BJ (cell line): Measurements from ENCODE around the gene ALMS1. TPM values are rescaled to one million over a fixed set of nuclear protein-coding genes. Genes with fewer than 3 reads are reported as not detected.
"Not testable (repeated sequence)": the region's sequence is repeated elsewhere in the genome, so short reads cannot be mapped to it uniquely, and the experiment has no call there.

Experiments
- CTCF ChIA-PET: fragments of 350-600 bp; formaldehyde crosslinking; extraction: SDS; loops from one replicate; lab custom pipeline; 2021; ENCODE audit warnings: antibody characterized with exemption, inconsistent platforms; lab: Yijun Ruan, JAX
- POLR2A ChIA-PET: fragments of 300-600 bp; sonication (Branson Sonifier 250); formaldehyde crosslinking; extraction: SDS; loops from one replicate; lab custom pipeline; 2021; ENCODE audit warnings: antibody characterized with exemption; lab: Charles Lee
- DNase-seq: peaks from one replicate; pipeline ENCODE4 v3.0.0-alpha.2; 2011; ENCODE audit warnings: low read depth
- H3K27me3 ChIP-seq: 2 replicates; pipeline ENCODE4 v1.6.0; 2011; ENCODE audit warnings: low read length; ENCODE audit not compliant: control insufficient read depth, insufficient read depth
- H3K36me3 ChIP-seq: 2 replicates; pipeline ENCODE4 v1.5.1; 2011; ENCODE audit warnings: low read length; ENCODE audit not compliant: control insufficient read depth, insufficient read depth
- H3K4me3 ChIP-seq: 2 replicates; pipeline ENCODE4 v1.5.1; 2011; ENCODE audit warnings: low read depth, mild to moderate bottlenecking, control low read depth, low read length
- polyA plus RNA-seq: library from polyadenylated mRNA; depleted of rRNA; stranded (reverse); fragments of >200 nt; gene quantifications from 2 replicates; pipeline ENCODE4 v1.2.3, GENCODE V29; 2011
- TF ChIP-seq, protein P1 (sequence below): IDR thresholded peaks from 2 replicates; pipeline ENCODE4 v1.5.1; 2011; ENCODE audit warnings: low read depth, mild to moderate bottlenecking, control low read depth, inconsistent platforms, low read length, moderate library complexity; ENCODE audit not compliant: insufficient read depth

Gene ALMS1
- polyA plus RNA-seq, 1 experiment, result 10.3 TPM

DNA sequence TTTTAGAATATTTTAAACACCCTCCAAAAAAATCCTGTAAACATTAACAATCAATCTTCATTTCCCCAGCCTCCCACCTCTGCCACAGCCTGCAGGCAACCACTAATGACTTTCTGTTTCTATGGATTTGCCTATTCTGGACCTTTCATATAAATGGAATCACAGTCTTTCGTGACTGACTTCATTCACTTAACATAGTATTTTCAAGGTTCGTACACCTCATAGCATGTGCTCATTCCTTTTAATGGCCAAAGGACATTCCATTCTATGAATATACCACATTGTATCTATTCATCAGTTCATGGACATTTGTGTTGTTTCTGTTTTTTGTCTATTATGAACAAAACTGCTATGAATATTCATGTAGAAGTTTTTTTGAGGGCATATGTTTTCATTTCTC, 208.0 kb downstream of the ALMS1 start:
- no peak for DNase-seq
- Histone ChIP-seq H3K4me3 (no peak overlapping the region), H3K36me3 (no peaks in the 10 kb centered on the region), H3K27me3 (no peaks in the 10 kb centered on the region)
- CTCF ChIA-PET, result no interaction called here
- POLR2A ChIA-PET, result no interaction called here
- TF ChIP-seq, protein P1, sequence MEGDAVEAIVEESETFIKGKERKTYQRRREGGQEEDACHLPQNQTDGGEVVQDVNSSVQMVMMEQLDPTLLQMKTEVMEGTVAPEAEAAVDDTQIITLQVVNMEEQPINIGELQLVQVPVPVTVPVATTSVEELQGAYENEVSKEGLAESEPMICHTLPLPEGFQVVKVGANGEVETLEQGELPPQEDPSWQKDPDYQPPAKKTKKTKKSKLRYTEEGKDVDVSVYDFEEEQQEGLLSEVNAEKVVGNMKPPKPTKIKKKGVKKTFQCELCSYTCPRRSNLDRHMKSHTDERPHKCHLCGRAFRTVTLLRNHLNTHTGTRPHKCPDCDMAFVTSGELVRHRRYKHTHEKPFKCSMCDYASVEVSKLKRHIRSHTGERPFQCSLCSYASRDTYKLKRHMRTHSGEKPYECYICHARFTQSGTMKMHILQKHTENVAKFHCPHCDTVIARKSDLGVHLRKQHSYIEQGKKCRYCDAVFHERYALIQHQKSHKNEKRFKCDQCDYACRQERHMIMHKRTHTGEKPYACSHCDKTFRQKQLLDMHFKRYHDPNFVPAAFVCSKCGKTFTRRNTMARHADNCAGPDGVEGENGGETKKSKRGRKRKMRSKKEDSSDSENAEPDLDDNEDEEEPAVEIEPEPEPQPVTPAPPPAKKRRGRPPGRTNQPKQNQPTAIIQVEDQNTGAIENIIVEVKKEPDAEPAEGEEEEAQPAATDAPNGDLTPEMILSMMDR, result no peak

DNA sequence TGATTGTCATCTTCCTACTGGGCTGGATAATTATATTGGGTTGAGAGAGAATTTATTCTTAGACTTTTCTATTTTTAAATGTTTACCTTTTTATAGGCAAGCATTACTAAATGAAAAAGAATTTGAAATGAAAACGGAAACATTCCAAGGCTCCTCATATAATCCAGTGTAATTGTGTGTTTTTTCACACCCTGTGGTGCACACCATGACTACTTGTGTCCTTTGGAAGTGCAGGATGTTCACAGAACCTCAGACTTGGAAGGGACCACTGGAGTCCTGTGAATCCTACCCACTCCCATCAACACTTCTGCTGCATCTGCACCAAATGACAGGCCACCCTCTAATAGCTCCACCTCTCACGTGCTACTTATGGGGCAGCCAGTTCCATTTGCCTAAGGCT, 208.6 kb downstream of the ALMS1 start:
- ChIA-PET CTCF (no interaction called here), POLR2A (no interaction called here)
- no peak for DNase-seq

DNA sequence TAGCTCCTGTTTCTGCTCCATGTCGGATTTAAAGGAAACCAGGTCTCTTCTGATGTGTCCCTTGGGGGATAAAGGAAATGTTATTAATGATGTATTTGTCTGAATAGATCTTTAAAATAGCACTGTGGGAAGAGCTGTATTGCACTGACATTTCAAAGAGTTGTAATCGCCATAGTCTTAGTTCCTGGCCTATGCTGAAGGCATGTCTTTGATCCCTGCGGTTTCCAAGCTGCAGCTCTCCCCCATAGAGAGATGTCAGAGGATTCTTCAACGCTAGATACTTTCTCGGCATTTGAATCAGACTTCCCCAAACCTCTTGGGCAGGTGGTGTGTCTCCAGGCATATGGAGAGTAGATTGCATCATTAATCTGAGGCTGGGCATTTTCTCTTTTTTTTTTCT, 216.1 kb downstream of the ALMS1 start:
- Histone ChIP-seq H3K36me3 (peaks cover 5% of the 10 kb centered on the region), H3K27me3 (no peaks in the 10 kb centered on the region), H3K4me3 (no peak overlapping the region)
- TF ChIP-seq, protein P1, result no peak
- ChIA-PET CTCF (interaction anchor here (1.1 kb wide), 1 partner anchor 47 kb away, joined by 3 read pairs; no protein-coding TSS in a partner anchor), POLR2A (no interaction called here)
- no peak for DNase-seq

More for the DNA sequence above, 208.6 kb downstream of the ALMS1 start:
- Histone ChIP-seq H3K36me3 (no peaks in the 10 kb centered on the region), H3K4me3 (no peak overlapping the region), H3K27me3 (no peaks in the 10 kb centered on the region)
- TF ChIP-seq, protein P1, result no peak

DNA sequence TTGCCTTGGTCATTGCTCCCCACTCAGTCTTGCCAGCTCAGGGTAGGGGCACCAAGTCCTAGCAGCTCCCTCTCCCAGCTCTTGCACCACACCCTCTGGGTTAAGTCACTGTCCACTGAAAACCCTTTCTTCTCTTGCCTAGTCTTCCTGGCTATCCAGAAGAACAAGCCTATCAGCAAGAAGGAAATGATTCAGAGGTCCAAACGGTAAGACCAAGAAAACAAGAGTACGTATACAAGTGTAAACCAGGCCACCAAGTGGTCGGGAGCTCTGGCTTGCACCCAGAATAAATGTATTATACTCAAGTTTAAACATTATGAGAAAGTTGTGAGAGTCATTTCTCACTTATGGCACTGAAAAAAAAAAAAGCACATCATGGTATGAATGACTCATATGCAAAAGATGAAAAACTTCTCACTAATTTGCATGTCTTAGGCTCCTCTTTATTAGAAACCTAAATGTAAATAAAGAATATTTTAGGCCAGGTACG, 217.5 kb downstream of the ALMS1 start:
- H3K4me3 ChIP-seq, H3K27me3 ChIP-seq, DNase-seq, H3K36me3 ChIP-seq: not testable (repeated sequence)
- CTCF ChIA-PET, result interaction anchor here (0.6 kb wide), 1 partner anchor 32 kb away, joined by 3 read pairs; no protein-coding TSS in a partner anchor
- POLR2A ChIA-PET, result interaction anchor here (0.5 kb wide), 1 partner anchor 12 kb away, joined by 4 read pairs; no protein-coding TSS in a partner anchor

DNA sequence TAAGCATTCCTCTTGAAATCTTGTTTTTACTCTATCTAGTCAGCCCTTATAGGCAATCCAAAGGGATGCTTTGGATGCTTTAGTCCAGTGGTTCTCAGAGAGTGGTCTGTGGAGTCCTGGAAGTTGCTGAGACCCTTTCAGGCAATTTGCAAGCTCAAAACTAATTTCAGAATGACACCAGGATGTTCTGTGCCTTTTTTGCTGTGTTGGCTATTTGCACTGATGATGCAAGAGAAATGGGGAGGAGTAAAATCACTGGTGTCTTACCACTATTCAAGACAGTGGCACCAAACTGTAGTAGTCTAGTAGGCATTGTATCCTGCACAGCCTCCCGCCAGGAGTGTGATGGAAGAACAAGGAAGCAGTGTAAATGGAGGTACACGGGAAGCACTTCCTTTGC, 219.0 kb downstream of the ALMS1 start:
- H3K27me3 ChIP-seq, CTCF ChIA-PET, H3K4me3 ChIP-seq, POLR2A ChIA-PET, H3K36me3 ChIP-seq, DNase-seq: not testable (repeated sequence)

DNA sequence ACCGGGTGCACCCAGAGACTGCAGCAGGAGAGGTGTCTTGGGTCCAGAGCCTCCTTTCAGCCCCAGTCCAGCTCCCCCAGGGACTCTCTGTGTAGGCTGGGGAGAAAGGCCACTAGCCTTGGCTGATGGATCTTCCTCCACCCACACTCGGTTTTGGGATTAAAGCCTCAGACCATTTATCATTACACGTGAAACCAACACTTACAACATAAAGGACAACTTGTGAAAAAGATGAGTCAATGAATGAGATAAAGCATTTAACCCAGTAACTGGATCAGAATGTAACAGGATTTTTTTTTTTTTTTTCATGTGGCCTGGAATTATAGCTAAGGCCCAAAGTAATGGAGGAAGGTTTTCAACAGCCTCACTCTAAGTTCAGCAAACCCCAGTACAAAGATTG, 224.5 kb downstream of the ALMS1 start:
- TF ChIP-seq, protein P1, result no peak
- Histone ChIP-seq H3K4me3 (no peak overlapping the region), H3K36me3 (0 out of 2 replicates have a peak, but pooled peaks cover 2% of the 10 kb centered on the region), H3K27me3 (no peaks in the 10 kb centered on the region)
- POLR2A ChIA-PET, result no interaction called here
- CTCF ChIA-PET, result no interaction called here
- no peak for DNase-seq
